T-helper 1 cell treated with Interleukin-12 subunit alpha and Interleukin-12 subunit beta and Interleukin-4 antibody, amounts not matched to agents 30 μg/mL and 1 μg/mL, for 36 hours (primary cell): Measurements from ENCODE around the gene PLCD3.

Experiments
- H3K27ac Mint-ChIP-seq: one replicate; pipeline ENCODE4 v1.8.0; 2021; ENCODE audit warnings: mild to moderate bottlenecking, mixed read lengths
- H3K27me3 Mint-ChIP-seq: one replicate; pipeline ENCODE4 v1.8.0; 2021; ENCODE audit warnings: low read depth, mixed read lengths
- H3K36me3 Mint-ChIP-seq: one replicate; pipeline ENCODE4 v1.8.0; 2021; ENCODE audit warnings: low read depth, mixed read lengths
- H3K4me1 Mint-ChIP-seq: one replicate; pipeline ENCODE4 v1.8.0; 2021; ENCODE audit warnings: low read depth, mixed read lengths
- H3K4me3 Mint-ChIP-seq: one replicate; pipeline ENCODE4 v1.8.0; 2021; ENCODE audit warnings: mild to moderate bottlenecking, moderate library complexity, mixed read lengths
- H3K9me3 Mint-ChIP-seq: one replicate; pipeline ENCODE4 v1.8.0; 2021; ENCODE audit warnings: mixed read lengths

PLCD3 gene

GRCh38 chr17:45108595-45109521 is 23.5 kb downstream of the PLCD3 start:
- Mint-ChIP-seq H3K27me3 (no peaks in the 10 kb centered on the region), H3K9me3 (no peaks in the 10 kb centered on the region), H3K27ac (no peak overlapping the region), H3K4me3 (no peak overlapping the region), H3K4me1 (no peaks in the 10 kb centered on the region), H3K36me3 (peaks cover 14% of the 10 kb centered on the region)

- H3K4me3 Mint-ChIP-seq, result no peak overlapping the region
- H3K27me3 Mint-ChIP-seq, result no peaks in the 10 kb centered on the region
- H3K36me3 Mint-ChIP-seq, result peaks cover 20% of the 10 kb centered on the region
- no peaks in the 10 kb centered on the region for H3K9me3 Mint-ChIP-seq
- no peaks in the 10 kb centered on the region for H3K4me1 Mint-ChIP-seq
- H3K27ac Mint-ChIP-seq, result no peak overlapping the region
Observed at GRCh38 chr17:45108051-45108450, 24.3 kb downstream of the PLCD3 start.

- Mint-ChIP-seq H3K27ac (no peak overlapping the region), H3K9me3 (no peaks in the 10 kb centered on the region), H3K36me3 (peaks cover 22% of the 10 kb centered on the region), H3K27me3 (no peaks in the 10 kb centered on the region), H3K4me3 (no peak overlapping the region), H3K4me1 (no peaks in the 10 kb centered on the region)
Observed at GRCh38 chr17:45107293-45108010, 24.9 kb downstream of the PLCD3 start.

- H3K36me3 Mint-ChIP-seq, result peaks cover 25% of the 10 kb centered on the region
- H3K27ac Mint-ChIP-seq, result no peak overlapping the region
- no peaks in the 10 kb centered on the region for H3K4me1 Mint-ChIP-seq
- no peaks in the 10 kb centered on the region for H3K27me3 Mint-ChIP-seq
- H3K4me3 Mint-ChIP-seq, result no peak overlapping the region
- H3K9me3 Mint-ChIP-seq, result no peaks in the 10 kb centered on the region
Observed at GRCh38 chr17:45106582-45106981, 25.7 kb downstream of the PLCD3 start.

- Mint-ChIP-seq H3K9me3 (no peaks in the 10 kb centered on the region), H3K27me3 (no peaks in the 10 kb centered on the region), H3K4me3 (no peak overlapping the region), H3K27ac (no peak overlapping the region), H3K4me1 (no peaks in the 10 kb centered on the region), H3K36me3 (peaks cover 25% of the 10 kb centered on the region)
Observed at GRCh38 chr17:45106096-45106495, 26.2 kb downstream of the PLCD3 start.

- peaks cover 25% of the 10 kb centered on the region for H3K36me3 Mint-ChIP-seq
- no peak overlapping the region for H3K27ac Mint-ChIP-seq
Observed at GRCh38 chr17:45104907-45105624, 27.2 kb downstream of the PLCD3 start.

GRCh38 chr17:45104497-45104896 is 27.8 kb downstream of the PLCD3 start:
- Mint-ChIP-seq H3K4me3 (no peak overlapping the region), H3K4me1 (no peaks in the 10 kb centered on the region), H3K9me3 (no peaks in the 10 kb centered on the region), H3K27me3 (no peaks in the 10 kb centered on the region), H3K27ac (no peak overlapping the region), H3K36me3 (peaks cover 25% of the 10 kb centered on the region)

More at GRCh38 chr17:45104907-45105624, 27.2 kb downstream of the PLCD3 start:
- no peaks in the 10 kb centered on the region for H3K9me3 Mint-ChIP-seq
- no peaks in the 10 kb centered on the region for H3K27me3 Mint-ChIP-seq
- no peaks in the 10 kb centered on the region for H3K4me1 Mint-ChIP-seq
- no peak overlapping the region for H3K4me3 Mint-ChIP-seq

GRCh38 chr17:45104029-45104428 is 28.3 kb downstream of the PLCD3 start:
- Mint-ChIP-seq H3K27me3 (no peaks in the 10 kb centered on the region), H3K9me3 (no peaks in the 10 kb centered on the region), H3K36me3 (peaks cover 28% of the 10 kb centered on the region), H3K4me1 (no peaks in the 10 kb centered on the region), H3K27ac (no peak overlapping the region), H3K4me3 (no peak overlapping the region)

- no peaks in the 10 kb centered on the region for H3K27me3 Mint-ChIP-seq
- H3K4me1 Mint-ChIP-seq, result no peaks in the 10 kb centered on the region
- H3K9me3 Mint-ChIP-seq, result no peaks in the 10 kb centered on the region
- peaks cover 28% of the 10 kb centered on the region for H3K36me3 Mint-ChIP-seq
- H3K27ac Mint-ChIP-seq, result no peak overlapping the region
- H3K4me3 Mint-ChIP-seq, result no peak overlapping the region
Observed at GRCh38 chr17:45103269-45103795, 29.0 kb downstream of the PLCD3 start.

- peaks cover 29% of the 10 kb centered on the region for H3K36me3 Mint-ChIP-seq
- no peak overlapping the region for H3K27ac Mint-ChIP-seq
- no peaks in the 10 kb centered on the region for H3K4me1 Mint-ChIP-seq
- no peaks in the 10 kb centered on the region for H3K9me3 Mint-ChIP-seq
- H3K4me3 Mint-ChIP-seq, result no peak overlapping the region
- no peaks in the 10 kb centered on the region for H3K27me3 Mint-ChIP-seq
Observed at GRCh38 chr17:45102856-45103255, 29.5 kb downstream of the PLCD3 start.

- Mint-ChIP-seq H3K4me1 (no peaks in the 10 kb centered on the region), H3K36me3 (peaks cover 31% of the 10 kb centered on the region), H3K4me3 (no peak overlapping the region), H3K27ac (no peak overlapping the region), H3K9me3 (no peaks in the 10 kb centered on the region), H3K27me3 (no peaks in the 10 kb centered on the region)
Observed at GRCh38 chr17:45101883-45102811, 30.2 kb downstream of the PLCD3 start.

- Mint-ChIP-seq H3K36me3 (peaks cover 33% of the 10 kb centered on the region), H3K4me1 (no peaks in the 10 kb centered on the region), H3K27me3 (no peaks in the 10 kb centered on the region), H3K9me3 (no peaks in the 10 kb centered on the region), H3K4me3 (no peak overlapping the region), H3K27ac (no peak overlapping the region)
Observed at GRCh38 chr17:45101546-45101882, 30.8 kb downstream of the PLCD3 start.

- Mint-ChIP-seq H3K4me1 (no peaks in the 10 kb centered on the region), H3K36me3 (peaks cover 38% of the 10 kb centered on the region), H3K4me3 (no peak overlapping the region), H3K27ac (no peak overlapping the region), H3K27me3 (no peaks in the 10 kb centered on the region), H3K9me3 (no peaks in the 10 kb centered on the region)
Observed at GRCh38 chr17:45098869-45099616, 33.3 kb downstream of the PLCD3 start.
